ENCODE results near the gene SLC36A3.
"Not testable (repeated sequence)": the region's sequence is repeated elsewhere in the genome, so short reads cannot be mapped to it uniquely, and the experiment has no call there.

Gene SLC36A3

DNA sequence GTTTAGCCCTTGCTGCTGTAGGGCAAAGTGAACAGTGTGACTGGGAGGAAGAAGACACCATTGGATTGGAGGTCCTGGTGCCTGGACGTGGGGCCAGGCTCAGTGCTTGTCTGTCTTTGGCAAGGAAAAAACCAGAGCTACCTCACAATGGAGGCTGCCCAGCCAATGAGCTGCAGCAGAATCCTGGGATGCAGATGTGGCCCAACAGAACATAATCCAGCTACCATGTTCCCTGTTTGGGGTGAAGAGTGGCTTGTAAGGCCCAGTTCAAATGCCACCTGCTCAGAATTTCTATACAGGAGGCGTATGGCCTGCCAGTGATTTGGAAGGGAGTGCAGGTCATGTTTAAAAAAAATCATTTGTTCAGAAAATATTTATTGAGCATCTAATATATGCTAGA, at the start of gene SLC36A3:
Gene SLC36A3 (minus strand): TSS at position 101 of the 400 bp plus-strand sequence. CDS start 412 bp downstream, outside the sequence.
- DNase-seq: no peak

DNA sequence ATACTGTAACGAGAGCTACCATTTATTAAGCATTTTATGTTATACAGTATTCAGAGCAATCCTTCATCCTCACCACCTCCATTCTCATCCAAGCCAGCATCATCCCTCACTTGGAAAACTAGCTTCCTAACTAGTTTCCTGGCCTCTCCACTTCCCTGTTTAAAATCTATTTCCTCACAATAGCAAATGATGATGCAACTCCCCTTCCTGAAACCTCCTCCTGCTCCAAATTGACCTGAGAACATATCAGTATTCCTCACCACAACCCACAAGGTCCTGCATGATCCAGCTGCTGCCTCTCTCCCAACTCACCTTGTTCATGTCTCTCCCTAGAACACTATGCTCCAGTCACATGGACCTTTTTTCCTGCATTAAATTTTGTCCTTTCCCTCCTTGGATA, 48.1 kb upstream of the SLC36A3 start:
- no peak for DNase-seq

DNA sequence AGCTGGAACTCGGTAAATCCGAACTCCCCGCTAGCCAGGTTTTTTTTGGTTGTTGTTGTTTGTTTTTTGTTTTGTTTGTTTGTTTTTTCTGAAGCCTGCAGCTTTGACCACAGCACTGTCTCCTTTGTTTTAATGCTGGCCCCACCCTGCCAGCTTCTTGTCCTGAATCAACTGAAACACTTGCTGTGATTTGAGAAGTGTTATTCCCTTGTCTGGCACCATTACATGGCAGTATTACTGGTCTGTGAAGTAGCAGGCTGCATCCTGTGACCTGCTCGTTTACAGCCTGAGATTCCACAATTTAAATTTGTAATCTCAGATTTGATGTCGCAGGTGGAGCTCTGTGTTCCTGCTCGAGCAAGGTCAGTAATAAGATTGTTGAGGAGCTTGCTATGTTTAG, 45.2 kb upstream of the SLC36A3 start:
- DNase-seq: no peak

DNA sequence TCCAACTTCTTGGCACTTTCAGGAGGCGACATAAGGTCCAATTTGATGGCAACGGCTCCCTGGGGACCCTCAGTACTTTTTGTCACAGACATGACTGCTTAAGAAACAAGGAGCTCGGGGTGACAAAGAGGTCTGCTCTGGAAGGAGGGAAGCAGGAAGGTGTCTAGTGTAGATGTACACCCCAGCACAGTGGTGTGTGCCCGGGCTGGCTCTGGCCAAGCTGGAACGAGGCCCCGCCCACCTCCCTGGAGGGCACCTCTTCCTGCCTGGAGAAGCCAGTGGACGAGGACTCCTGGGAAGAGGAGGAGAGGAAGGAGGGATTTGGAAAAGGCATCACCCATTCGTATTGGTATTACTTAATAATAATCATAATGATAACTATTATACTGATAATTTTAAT, 43.8 kb upstream of the SLC36A3 start, which contains the start of gene SLC36A2:
Gene SLC36A2 (minus strand): TSS at position 191 of the 400 bp plus-strand sequence. CDS start 99 bp downstream, at position 92.
- DNase-seq: no peak

DNA sequence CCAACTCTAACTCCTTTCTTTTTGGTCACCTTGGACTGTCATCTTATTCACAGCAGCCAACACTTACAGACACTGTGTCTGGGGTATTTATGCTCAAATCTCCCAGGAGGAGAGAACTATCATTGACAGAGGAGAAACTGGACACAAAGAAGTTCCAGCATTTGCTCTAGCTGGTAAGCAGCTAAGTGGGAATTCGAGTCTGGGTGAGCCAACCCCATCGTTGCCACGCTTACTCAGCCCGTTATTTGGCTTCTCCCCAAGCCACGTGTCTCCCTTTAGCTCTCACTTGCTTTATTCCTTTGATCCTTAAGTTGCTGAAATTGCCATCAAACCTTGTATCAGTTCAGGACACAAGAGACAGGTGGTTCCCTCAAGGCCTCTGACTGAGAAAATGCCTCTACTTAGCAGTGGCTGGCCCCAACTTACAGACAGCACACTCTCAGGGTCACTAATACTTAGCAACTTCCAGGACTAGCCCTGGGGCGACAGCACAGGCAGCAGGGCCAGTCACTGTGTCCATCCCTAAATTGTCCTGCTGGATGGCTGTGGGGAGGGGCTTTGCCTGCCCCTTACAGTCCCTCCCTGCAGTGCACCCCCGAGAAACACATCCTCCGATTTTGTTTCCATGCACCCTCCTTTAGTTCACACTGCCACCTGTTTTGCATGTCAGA, 42.4 kb upstream of the SLC36A3 start:
- DNase-seq: no peak

DNA sequence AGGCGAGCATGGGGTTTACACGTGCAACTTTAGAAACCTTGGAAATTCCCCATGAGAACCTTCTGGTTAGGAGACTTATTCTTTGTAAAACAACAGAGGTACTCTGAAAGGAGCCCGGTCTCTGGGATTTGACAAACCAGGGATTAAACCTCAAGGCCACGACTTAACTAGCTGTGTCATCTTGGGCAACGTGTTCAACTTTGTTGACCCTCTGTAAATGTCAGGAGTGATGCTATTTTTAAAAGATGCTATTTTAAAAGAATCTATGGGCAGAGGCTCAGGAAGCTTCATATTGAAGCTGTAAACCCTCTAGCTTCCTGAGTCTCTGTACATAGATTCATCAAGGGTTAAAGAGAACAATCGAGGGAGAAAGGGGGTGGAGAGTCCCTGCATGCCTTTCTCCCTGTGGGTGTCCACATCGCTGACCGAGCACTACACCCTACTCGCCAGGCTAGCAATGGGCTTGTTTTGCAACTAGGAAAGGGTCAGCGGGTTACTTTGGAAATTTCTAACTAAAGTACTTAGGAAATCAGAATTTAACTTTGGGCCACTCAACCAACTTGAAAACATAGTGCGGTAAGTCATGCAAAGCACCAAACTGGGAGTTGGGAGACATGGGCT, 41.7 kb upstream of the SLC36A3 start:
- DNase-seq: no peak

GRCh38 chr5:151344088-151344487, 40.5 kb upstream of the SLC36A3 start:
- DNase-seq: no peak

- DNase-seq: no peak
Measured at GRCh38 chr5:151340004-151340403, 36.4 kb upstream of the SLC36A3 start.

DNA sequence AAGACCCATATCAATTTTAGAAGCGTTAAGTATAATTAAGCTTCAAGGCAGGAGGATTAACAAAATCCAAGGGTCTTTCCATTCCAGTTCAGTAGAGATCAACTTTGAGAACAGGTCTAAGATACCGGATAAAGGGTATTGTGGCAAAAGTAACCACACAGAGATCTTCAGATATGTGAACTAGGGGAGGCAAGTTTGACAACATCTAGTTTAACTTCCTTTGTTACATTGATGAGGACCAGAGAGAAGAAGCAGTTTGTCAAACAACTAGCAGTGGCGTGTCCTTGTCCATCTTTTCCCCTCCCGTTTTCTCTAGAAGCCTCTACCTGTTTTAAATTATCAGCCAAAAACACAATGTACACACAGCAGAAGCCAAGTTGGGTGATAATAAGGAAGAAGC, 35.2 kb upstream of the SLC36A3 start:
- DNase-seq: no peak

GRCh38 chr5:151332857-151333256, 29.3 kb upstream of the SLC36A3 start:
- DNase-seq: no peak

DNA sequence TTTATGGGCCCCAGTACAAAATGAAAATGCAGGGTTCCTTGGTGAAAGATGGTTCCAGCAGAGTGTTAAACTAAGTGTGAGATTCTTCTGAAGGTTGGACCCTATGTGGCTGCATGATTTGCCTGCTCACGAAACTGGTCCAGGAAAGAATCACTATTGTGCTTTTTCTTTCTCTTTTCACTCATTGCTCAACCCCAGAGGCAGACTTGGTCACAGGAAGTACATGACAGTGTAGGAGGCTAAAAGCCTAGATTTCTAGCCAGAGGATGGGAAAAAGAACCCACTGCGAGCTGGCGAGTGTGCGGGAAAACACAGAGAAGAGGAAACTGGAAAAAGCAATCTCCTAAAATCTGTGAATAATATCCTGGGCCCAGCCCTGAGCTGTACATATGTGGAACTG, 25.2 kb upstream of the SLC36A3 start:
- DNase-seq: no peak

DNA sequence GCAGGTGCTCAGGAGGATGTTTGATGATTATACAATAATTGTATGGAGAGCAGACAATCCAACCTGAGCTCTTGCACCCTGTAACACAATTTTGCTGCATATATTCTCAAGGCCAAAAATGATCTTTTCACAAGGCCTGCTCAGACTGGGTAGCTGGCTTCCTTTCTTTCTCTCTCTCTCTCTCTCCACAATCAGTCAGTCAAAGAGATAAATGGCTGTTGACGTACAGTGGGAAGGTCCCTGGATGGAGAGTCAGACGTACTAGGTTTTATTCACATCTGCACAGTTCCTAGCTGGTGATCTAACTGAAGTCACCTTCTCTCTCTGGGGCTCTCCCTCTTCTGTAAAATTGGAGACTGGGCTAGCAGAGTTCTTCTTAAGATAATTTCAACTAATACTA, 24.0 kb upstream of the SLC36A3 start:
- no peak for DNase-seq

- no peak for DNase-seq
Measured at GRCh38 chr5:151326266-151326665, 22.7 kb upstream of the SLC36A3 start.

GRCh38 chr5:151320481-151320880, 16.9 kb upstream of the SLC36A3 start:
- DNase-seq: no peak

DNA sequence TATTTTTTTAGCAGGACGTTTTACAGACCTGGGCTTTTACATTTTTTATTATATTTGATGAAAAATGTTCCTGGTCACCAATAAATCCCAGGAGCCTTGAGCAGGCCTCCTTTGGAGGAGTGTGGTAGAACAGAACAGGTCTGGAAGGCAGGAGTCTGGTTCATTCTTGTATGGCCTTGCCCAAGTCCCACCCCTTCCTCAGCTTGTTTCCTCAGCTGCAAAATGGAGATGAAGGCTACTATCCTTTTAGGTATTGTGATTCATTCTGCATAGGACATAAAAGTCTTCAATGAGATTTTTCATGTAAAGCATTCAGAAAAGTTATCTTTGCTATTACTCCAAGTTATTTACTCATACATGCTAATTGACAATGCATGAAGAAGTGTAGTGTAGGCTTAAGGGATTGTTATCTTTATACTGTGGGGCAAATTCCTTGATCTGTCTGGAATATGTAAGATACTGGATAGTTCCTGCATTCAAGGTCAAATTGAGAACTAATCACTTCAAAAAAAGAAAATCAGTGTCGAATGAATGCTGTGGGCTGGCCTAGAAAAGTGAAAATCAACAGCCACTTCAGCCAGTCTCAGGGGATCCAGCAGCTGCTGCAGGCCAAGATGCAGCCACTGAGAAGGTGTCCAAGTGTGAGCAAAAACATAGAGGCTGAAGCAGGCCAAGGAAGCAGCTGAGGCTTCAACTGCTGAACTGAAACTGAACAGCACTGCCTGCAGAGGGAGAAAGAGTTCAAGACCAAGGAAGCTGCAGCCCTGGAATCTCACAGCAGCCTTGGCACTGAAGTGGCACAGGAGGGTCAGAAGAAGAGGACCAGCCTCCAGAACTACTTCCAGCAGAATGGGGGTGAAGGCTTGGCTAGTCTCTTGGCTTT, 15.5 kb upstream of the SLC36A3 start:
- DNase-seq: no peak

DNA sequence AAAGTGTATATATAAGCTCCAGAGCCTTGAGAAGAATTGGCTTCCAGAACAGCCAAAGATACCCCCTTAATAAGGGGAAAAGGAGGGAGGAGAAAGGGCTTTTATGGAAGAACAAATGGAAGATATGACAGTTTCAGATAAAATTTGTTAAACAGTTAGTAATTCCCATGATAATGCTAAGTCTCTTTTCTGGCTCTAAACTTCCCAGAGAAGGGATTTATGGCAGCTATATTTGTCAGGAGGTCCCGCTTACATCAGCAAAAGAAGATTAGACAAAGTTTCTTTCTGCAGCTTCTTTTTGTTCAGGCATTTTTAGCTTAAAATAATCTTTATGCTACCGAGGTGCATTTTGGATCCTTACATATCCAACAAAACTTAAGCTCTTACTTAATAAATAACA, 14.3 kb upstream of the SLC36A3 start:
- no peak for DNase-seq

GRCh38 chr5:151315998-151316597, 12.5 kb upstream of the SLC36A3 start:
- peak; percentile 25 for DNase-seq

DNA sequence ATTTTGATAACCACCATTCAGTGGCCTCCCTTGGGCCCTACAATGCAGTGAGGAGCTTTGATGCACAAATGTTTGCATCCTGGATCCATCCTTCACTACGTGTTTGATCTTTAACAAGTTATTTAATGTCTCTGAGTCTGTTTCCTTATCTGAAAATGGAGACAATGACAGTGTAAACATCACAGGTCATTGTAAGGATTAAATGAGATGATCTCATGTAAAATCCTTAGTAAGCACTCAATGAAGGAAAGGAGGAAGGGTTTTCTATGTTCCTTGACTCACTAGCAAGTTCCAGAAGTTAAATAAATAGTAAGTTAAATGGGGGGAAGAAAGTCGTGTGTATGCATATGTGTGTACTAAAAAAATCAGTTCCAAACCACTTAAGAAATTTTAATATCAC, 9.8 kb upstream of the SLC36A3 start:
- DNase-seq: no peak

DNA sequence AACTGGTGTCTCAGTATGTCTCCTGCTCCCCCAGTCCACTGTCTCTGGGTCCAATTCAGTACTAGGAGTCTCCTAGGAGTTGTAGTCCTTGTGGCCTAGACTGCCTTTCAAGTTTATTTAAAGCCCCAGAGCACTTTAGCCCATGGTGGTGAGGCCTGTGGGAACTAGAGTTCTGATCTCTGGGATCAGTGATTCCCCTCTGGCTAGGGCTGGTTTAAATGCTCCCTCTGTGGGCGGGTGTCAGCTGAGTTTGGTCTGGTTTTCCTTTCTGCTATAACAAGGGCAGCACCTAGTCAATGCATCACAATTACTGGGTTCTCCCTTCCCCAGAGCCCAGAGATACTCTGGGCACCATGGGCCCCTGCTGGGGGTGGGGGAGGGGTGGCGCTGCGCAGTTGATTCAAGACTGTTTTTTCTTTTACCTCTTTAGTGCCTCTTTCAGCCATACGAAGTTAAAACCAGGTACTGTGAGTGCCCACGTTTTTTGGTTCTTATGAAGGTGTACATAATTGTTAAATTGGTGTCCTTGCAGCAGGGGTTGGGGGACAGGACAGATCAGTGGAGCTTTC, 9.3 kb upstream of the SLC36A3 start:
- DNase-seq: no peak

DNA sequence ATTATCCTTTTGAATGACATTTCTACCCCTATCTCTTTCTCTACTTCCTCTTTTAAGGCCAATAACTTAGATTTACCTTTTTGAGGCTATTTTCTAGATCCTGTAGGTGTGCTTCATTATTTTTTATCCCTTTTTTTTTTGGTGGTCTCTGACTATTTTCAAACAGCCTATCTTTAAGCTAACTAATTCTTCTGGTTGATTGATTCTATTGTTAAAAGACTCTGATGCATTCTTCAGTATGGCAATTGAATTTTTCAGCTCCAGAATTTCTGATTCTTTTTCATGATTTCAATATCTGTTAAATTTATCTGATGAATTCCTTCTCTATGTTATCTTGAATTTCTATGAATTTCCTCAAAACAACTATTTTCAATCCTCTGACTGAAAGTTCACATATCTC, 7.4 kb upstream of the SLC36A3 start:
- no peak for DNase-seq

- DNase-seq: not testable (repeated sequence)
Measured at GRCh38 chr5:151309821-151310220, 6.3 kb upstream of the SLC36A3 start.

DNA sequence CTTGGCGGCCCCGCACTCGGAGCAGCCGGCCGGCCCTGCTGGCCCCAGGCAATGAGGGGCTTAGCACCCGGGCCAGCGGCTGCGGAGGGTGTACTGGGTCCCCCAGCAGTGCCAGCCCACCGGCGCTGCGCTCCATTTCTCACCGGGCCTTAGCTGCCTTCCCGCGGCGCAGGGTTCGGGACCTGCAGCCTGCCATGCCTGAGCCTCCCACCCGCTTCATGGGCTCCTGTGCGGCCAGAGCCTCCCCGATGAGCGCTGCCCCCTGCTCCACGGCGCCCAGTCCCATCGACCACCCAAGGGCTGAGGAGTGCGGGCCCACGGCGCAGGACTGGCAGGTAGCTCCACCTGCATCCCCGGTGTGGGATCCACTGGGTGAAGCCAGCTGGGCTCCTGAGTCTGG, 5.7 kb upstream of the SLC36A3 start:
- DNase-seq: not testable (repeated sequence)
